ENCODE results near the gene UNC13C.

UNC13C gene

DNA sequence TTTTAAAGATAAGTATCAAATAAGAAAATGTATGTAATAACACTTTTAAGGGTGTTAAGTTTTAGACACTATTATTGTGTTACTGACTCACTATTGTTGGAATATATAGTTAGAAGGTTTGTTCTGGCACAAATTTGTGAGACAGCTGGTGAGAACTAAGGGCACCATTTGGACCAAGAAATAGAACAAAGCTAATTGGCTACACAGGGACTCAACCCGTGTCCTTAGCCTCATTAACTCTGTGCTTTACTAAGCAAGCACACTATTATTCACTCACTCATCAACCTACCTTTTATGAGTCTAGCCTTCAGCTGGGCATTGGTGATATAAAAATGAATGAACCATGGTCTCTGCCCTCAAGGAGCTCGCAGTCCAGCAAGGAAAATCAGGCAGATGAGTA lies 4.1 kb upstream of the UNC13C start:
- TF ChIP-seq, protein P1, sequence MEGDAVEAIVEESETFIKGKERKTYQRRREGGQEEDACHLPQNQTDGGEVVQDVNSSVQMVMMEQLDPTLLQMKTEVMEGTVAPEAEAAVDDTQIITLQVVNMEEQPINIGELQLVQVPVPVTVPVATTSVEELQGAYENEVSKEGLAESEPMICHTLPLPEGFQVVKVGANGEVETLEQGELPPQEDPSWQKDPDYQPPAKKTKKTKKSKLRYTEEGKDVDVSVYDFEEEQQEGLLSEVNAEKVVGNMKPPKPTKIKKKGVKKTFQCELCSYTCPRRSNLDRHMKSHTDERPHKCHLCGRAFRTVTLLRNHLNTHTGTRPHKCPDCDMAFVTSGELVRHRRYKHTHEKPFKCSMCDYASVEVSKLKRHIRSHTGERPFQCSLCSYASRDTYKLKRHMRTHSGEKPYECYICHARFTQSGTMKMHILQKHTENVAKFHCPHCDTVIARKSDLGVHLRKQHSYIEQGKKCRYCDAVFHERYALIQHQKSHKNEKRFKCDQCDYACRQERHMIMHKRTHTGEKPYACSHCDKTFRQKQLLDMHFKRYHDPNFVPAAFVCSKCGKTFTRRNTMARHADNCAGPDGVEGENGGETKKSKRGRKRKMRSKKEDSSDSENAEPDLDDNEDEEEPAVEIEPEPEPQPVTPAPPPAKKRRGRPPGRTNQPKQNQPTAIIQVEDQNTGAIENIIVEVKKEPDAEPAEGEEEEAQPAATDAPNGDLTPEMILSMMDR (conservative IDR thresholded peaks at IDR 0.05; ENCODE audit: low read length): no peak
- no peak for DNase-seq (ENCODE audit: low read depth)
- no peak overlapping the region for H3K4me3 ChIP-seq (ENCODE audit: low read length)

DNA sequence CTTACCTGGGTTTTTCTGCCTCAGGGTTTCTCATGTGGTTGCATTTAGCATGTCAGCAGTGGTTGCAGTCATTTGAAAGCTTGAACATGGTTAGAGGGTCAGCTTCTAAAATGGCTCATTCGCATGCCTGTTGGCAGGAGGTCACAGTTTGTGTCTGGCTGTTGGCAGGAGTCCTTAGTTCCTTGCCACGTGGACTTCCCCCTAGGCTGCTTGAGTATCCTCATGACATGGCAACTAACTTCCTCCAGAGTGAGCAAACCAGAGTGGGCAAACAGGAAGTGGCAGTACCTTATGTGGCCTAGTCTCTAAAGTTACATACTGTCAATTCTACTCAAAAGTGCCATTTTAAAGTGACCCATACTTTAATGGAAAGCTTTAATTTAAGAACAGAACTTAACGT lies 3.4 kb upstream of the UNC13C start:
- TF ChIP-seq, protein P1 (conservative IDR thresholded peaks at IDR 0.05; ENCODE audit: low read length): no peak
- no peak for DNase-seq (ENCODE audit: low read depth)
- H3K4me3 ChIP-seq (ENCODE audit: low read length): no peak overlapping the region

DNA sequence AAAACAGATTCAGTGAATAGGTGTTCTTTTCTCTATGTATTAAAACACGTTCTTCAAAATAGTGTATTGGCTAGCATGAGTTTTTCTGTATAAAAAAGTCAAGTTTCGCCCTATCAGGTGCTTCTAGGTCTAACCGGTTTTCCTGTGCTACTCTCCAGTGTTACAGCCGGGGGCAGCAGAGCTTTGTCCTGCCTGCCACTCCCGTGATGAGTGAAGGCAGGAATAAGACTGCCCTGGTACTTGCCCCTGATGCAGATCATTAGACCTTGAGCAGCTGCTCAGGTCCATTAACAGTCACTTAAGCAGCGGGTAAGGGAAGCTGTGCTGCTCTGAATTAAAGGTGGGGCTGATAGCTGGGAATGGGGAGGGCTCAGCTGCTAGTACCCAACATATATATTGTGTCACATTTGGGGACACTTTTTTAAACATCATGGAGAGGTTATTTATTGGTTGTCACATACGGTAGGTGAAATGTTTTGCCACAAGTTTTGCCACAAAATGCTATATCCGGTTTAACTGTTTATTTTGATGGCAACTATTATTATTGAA lies 1.3 kb upstream of the UNC13C start:
- no peak for DNase-seq (ENCODE audit: low read depth)
- H3K4me3 ChIP-seq (ENCODE audit: low read length): no peak overlapping the region
- TF ChIP-seq, protein P1 (conservative IDR thresholded peaks at IDR 0.05; ENCODE audit: low read length): no peak

DNA sequence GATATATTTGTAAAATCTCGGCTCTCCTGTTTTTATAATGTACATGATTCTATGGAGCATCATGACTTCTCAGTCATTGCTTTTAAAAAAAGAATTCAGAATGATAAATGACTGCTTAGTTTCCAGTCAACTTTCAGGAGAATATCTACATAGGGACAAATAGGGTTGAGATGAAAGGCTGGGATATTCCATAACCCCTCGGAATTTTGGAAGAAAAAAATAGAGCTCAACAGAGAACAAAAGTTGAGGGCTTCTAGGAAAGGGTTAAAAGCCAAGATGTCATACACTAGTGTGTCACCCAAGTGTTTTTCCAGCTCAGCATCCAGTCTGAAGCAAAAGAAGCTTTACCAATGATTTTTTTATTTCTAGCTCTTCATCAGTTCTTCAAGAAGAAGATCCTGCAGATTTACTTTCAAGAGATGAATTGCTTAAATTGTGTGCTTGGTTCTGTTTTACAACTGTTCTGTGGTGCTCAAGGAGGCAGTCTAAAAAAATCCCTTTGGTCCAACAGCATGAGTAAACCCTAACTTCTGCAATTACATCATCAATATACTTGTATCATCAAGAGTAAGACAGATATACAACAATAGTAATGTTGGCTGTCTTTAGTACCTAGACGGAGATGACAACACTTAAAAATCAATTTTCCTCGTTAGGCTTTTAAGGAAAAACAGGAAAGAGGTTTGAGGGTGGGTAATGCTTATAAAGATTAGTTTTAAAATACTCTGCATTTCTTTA lies 979 bp downstream of the UNC13C start:
- TF ChIP-seq, protein P1 (conservative IDR thresholded peaks at IDR 0.05; ENCODE audit: low read length): no peak
- no peak for DNase-seq (ENCODE audit: low read depth)
- H3K4me3 ChIP-seq (ENCODE audit: low read length): no peak overlapping the region

DNA sequence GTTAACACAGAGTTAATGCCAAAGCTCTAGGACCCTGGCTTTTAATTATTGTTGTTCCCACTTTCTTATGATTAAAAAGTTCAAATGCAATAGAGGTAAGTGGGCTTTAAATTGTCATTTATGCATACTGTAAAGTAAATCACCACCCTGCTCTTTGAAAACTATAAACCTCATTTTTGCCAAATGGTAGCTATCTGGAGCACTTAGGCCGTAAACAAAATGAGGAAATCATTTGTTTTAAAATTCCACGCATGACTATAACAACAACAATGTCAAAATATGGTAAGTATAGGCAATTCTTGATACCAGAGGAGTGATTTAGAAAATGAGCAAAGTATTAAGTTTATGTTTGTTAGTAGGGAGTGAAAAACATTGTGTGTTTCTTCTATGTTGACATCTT lies 1.8 kb downstream of the UNC13C start:
- H3K4me3 ChIP-seq (ENCODE audit: low read length): no peak overlapping the region
- DNase-seq (ENCODE audit: low read depth): no peak
- TF ChIP-seq, protein P1 (conservative IDR thresholded peaks at IDR 0.05; ENCODE audit: low read length): no peak

DNA sequence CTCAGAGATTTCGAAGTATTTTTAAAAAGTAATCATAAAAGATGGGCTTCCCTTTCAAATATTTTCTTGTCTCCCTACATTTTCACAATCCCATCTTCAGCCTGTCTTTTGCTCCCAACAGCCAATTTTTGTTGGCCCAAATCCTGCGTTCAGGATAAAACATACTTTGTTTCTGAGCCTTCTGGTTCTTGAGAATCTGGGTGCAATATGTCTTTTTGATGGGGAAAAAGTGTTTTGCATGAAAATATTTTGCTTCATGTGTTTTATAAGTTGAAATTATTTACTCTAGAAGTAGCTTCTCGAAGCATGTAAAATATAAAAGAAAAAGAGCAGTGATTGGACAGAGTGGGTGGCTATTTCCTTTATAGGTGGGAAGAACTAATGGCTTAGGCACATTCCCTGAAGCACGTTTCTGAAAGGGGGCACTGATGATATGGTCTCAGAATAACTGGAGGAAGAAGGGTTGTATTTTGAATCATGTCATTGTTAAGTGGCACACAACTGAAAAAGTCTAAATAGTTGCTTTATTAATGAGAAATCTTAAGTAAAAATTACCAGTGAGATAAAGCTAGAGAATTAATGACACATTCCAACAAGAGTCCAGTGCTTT lies 3.9 kb downstream of the UNC13C start:
- DNase-seq (ENCODE audit: low read depth): no peak
- TF ChIP-seq, protein P1 (conservative IDR thresholded peaks at IDR 0.05; ENCODE audit: low read length): no peak
- no peak overlapping the region for H3K4me3 ChIP-seq (ENCODE audit: low read length)

DNA sequence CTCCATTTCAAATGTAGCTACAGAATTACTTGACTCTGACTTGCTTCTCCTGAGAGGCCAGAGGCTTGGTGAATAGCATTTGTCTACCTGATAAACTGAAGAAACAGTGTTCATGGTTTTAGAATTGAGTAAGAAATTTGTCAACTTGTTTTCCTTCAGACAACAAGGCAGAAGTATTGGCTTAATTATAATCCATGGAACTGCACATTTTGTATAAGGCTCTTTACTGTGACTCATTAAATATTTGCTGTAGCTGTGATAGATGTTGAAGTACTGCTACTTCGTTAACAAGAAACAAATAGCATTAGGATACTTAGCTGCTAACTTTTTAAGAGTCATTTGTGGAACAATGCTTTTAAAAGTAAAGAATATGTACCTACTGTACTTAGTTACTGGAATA lies 4.6 kb downstream of the UNC13C start:
- no peak overlapping the region for H3K4me3 ChIP-seq (ENCODE audit: low read length)
- TF ChIP-seq, protein P1 (conservative IDR thresholded peaks at IDR 0.05; ENCODE audit: low read length): no peak
- no peak for DNase-seq (ENCODE audit: low read depth)
